Islet of Langerhans (tissue), 1 donor: Measurements from ENCODE around the gene COPZ1.
"Not testable (repeated sequence)": the region's sequence is repeated elsewhere in the genome, so short reads cannot be mapped to it uniquely, and the experiment has no call there.

Experiments
- FAIRE-seq: peaks from one replicate; lab custom pipeline; 2011; peaks lifted over from hg19 to GRCh38; lab: Jason Lieb, UNC

COPZ1 gene

DNA sequence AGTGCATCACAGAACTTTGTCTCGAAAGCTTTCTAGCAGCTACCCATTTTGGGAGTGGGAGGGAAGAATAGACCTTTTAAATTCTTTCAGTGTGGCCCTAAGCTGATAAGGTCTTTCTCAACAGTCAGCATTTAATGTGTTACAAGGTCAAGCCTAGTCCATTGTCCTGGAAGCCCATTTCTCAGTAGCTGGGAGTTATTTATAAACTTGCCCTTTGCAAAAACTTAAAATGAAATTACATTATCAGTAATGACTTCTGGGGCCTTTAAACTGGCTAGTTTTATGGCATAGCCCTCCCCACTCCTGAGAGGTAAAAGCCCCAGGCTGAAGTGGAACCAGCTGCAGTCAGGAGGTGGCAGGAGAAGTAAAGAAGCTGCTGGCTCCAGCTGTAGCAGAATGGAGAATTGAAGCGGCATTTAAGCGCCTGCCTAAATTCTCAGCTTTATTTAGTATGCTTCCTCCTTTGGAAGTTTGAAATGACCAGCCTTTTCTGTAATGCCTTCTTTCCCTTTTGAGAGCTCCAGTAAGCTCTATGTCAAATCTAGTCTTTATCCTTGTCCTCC, 12.4 kb downstream of the COPZ1 start:
- FAIRE-seq, result no peak

DNA sequence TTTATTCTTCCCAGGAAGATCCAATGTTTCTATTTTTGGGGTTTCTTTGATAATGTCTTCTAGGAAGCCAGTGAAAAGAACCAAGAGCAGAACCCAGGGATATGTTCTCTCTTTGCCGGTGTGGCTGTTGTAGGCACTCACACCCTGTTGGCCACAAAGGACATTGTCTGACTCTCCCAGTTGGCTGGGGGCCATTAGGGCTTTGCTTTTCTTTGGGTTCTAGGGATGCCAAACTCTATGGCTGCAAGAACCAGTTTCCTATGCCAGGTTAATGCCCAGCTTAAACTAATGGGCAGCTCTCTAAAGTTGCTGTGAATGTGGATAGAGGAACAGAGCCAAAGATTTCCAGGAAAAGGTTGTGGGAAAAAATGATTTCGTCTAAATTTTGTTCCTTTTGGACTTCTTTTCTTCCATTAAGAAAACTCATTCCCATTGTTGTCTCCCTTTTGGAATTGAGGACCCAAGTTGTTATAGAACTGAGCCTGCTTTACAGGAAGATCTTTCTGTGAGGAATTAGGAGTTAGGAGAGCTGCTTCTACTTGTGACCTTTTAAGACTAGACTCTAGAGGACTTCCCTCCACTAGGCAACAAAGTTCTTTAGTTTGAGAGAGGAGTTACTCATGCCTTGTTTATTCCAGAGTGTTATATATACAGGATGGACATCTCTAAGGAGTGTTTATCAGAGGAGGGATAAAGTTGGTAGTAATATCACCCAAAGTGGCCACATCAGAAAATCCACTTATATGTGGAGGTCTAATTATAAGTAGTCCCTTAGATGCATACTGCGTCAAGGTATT, 13.1 kb downstream of the COPZ1 start:
- no peak for FAIRE-seq

DNA sequence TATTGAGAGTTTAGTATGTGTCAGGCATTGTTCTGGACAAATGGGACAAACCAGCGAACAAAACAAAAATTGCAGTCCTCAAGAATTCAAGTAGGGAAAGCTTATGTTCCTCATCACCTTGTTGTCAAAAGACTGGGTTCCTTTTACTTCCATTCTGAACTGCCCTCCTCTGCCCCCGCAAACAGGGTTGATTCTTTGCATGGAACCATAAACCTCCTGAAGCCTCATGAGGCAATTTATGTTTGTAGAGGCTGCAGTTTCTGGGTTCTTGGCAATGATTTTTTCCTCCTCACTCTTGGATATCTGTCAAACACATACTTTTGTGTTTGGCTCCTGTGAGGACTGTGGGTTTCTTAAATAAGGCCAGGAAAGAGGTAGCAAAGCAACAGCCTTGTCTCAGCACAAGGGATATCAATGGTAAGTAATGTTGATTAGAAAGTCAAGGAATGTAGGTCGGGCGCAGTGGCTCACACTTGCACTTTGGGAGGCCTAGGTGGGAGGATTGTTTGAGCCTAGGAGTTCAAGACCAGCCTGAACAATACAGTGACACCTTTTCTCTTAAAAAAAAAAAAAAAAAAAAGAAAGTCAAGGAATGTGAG, 13.9 kb downstream of the COPZ1 start:
- FAIRE-seq, result no peak

DNA sequence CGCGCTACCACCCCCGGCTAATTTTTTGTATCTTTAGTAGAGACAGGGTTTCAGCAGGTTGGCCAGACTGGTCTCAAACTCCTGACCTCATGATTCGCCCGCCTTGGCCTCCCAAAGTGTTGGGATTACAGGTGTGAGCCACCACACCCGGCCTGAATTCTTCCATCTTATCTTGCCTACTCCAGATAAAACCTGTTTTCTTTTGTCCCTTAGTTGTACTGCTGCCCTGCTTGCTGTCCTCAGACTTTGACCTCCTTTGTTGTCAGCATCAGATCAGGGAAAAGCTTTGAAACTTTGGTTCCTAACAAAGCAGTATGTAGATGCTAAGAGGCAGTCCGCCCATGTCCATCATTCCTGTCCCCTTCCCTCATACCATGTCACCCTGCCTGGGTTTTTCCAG, 15.9 kb downstream of the COPZ1 start:
- FAIRE-seq, result no peak

DNA sequence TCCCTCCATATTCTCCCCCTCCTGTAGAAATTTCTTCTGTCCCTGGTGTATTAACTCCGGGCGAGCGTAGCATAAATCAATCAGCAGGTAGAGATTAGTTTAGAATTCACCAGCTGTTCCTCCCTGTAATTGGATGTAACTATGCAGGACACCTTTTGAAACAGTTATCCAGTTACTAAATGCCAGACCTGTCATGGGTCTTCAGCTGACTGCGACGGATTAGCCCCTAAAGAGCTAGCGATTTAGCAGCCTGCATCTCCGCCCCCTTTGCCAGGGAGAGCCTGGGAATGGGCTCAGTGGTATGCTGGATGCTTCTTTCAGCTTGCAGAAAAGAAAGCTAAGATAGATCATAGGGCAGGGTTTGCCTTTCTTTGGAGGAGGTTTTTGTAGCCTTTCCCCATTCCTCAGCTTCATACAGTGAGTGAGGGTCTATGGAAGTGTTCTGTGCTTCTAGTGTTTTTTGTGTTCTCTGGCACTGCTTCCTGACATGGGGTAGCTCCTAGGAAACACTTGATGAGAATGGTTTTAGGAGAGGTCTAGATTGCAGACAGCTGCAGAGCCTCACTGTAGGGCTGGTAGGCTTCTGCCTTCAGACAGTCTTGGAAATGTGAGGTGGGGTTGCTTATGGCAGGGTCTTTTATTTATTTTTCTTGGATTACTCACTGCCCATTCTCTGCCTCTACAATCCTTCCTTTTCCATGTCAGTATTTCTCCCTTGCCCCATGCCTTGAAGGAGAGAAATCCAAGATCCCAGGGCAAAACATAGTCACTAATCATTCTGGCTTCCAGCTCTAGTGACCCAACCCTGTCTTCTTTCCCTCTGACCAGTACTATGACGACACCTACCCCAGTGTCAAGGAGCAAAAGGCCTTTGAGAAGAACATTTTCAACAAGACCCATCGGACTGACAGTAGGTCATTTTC, 16.7 kb downstream of the COPZ1 start:
- no peak for FAIRE-seq

DNA sequence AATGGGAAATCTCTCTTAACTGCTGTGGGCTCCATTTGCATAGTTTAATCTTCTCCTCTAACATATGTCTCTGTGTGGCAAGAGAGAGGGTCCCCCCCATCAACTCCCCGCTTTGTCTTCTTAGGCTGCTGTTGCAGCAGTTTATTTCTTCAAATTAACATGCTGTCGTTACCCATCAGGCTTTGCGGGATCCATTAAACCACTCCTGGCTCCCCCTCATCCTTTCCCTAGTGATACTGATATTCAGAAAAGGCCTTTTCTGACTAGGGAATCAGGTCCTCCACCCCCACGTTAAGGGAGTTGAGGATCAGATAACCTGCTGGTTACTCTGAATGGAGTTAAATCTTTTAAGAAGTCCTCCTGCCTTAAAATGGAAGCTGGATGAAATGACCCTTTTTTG, 24.1 kb downstream of the COPZ1 start:
- no peak for FAIRE-seq

DNA sequence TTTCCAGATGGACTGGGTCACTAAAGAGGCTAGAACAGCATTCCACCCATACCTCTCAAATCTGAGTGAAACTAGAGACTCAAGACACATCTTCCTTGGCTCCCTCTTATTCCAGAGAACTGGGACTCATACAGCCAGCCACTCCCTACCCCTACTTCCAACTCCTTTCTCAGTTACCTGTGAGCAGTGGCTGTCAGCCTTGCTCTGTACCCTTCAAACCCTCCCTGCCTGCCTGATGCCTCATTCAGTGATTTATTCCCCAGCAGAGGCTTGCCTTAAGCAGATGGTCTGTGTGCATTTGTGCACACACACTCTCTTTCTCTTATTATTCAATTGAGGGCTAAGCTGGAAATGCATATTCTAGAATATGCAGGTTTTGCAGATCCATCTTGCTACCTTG, 24.7 kb downstream of the COPZ1 start:
- FAIRE-seq, result no peak

DNA sequence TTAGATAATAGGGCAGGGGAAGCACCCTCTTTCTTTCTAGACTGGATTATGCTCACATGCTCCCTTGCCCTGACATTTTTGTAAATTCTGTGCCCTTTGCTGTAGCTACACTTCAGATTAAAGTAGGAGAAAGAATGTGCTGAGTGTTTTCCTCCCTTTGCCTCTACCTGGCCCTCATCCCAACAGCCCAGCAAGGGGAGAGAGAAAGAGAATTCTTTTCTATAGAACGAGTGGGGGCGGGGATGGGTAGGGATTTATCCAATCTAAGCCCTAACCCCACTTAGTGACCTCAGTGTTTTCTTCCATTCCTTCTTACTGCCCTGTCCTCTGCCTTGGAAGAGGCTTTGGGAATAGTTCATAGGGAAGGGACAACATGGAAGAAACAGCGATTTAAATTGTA, 25.8 kb downstream of the COPZ1 start:
- no peak for FAIRE-seq

DNA sequence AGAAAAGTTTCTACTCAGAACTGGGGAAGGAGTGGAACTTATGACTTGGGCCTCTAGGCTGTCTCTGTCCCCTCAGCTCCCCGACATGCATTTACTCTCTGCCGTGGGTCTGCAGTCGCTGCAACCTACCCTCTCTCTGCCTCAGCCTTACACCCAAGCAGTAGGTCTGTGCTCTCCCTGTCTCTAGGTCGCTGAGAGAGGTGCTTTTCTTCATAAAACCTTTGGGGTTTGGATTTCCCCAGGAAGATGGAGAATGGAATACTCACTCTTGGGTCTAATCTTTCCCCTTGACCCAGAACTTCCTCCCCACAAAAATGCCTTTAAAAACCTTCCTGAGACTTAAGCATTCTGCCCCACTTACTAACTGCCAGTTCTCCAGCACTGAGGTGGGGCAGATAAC, 26.4 kb downstream of the COPZ1 start:
- FAIRE-seq, result no peak

DNA sequence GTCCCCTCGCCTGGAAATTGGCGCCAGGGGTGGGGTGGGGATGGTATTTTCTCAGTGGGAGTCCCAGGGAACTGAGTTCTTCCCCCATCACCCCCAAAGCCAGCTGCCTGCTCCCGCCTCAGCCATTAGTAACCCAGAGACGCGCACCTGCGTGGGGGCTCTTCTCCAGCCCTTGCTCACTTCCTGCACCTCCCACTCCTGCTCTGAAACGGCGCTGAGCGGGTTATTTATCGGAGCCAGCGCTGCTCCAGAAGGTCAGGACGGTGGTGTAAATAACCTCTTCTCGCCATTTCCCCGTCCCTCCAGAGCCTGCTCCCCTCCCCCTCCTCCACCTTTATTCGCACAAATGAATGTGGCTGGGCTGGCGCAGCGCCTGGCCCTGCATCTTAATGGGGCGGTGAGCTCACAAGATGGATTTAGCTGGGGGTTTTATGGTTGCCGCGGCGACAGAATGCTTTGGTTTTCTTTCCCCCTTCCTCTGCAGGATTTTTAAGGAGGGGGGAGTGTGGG, 27.1 kb downstream of the COPZ1 start:
- no peak for FAIRE-seq

DNA sequence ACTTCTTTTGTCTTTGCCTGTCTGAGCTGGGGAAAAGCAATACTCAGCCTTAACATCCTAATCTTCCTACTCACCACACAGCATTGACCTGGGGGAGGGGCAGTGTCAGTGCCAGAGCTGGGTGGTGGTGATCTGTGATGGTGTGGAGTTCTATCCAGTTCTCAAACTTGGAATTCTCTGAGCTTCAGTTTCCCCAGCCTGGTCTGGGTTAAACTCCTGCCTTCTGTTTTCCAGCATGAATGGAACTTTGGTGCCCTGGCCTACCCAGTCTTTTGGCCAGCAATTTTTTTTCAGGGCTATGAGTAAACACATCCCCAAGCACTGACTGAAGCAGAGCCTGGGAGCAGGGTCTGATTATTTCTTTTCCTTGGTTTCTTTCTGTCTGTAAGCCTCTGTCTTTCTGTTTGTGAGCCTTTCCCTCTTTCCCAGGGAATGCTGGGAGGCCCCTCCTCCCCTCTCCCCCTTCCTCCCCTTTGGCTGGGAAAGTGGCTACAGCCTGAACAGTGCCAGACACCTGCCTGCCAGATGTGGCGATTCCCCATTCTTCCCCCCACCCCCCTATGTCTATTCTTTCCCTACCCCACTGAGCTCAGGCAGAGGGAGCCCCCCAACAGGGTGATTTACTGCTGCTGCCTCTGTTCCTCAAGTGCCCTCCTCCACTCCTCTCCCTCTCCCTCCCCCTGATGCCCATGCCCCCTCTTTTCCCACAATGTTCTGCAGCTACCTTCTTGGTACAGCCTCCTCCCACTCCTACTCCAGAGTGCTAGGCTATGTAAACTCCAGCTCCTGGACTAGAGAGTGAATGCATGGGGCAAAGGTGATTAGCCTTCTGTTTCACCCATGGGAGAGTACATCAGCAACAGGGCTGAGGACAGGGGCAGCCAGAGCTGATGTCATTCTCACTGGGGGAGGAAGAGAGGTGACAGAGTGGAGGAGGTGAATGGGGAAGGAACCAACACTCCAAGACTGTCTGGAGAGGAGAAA, 28.3 kb downstream of the COPZ1 start:
- no peak for FAIRE-seq

DNA sequence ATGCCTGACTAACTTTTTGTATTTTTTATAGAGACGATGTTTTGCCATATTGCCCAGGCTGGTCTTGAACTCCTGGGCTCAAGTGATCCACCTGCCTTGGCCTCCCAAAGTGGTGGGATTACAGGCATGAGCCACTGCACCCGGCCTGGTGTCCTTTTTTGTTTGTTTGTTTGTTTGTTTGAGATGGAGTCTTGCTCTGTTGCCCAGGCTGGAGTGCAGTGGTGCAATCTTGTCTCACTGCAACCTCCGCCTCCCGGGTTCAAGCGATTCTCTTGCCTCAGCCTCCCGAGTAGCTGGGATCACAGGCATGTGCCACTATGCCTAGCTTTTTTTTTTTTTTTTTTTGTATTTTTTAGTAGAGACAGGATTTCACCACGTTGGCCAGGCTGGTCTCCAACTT, 29.3 kb downstream of the COPZ1 start:
- not testable (repeated sequence) for FAIRE-seq

DNA sequence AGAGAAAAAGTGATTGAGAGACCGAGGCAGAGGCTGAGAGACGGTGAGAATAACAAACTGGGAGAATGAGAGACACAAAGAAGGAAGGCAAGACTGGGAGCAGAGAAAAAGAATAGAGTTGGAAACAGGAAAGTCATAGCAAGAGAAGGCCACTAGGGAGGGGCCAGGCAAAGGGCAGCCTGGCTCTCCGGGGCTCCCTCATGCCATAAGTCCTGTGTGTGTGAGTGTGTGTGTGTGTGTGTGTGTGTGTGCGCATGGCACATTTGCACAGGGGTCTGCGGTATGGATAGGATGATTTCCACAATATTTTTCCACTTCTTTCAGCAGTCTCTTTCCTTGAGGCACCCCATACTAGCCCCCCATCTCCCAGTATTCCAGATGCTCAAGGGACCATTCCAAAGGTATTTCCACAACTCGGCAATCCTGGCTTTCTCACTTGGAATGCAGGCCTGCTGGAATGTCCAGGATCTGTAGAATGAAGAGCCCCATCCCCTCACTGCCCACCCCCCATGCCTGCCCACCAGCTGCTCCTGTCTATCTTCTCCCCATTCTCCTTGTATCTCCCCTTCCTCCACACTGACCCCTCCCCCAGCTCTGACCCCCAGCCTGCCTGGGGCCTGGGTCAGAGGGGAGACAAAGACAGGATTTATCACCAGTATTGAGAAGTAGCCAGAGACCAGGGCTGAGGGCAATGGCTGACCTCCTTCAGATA, 30.3 kb downstream of the COPZ1 start:
- FAIRE-seq, result no peak

DNA sequence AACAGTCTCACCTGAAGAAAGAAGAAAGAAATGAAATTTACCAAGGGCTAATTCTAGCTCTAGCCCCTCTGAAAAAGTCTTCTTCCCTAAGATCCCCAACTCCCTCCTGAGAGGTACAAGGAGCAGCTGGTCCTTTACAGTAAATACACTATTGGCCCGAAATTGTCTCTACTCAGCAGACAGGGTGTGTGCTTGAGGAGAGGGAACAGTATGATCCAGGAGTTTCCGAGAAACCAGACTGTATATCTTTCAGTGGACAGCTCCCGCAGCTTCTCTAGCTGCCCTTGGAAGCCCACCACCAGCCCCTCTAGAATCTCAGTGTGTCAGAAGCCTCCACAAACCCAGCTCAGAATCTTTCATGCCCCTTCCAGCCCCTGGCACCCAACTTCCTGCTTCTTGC, 31.3 kb downstream of the COPZ1 start:
- no peak for FAIRE-seq

DNA sequence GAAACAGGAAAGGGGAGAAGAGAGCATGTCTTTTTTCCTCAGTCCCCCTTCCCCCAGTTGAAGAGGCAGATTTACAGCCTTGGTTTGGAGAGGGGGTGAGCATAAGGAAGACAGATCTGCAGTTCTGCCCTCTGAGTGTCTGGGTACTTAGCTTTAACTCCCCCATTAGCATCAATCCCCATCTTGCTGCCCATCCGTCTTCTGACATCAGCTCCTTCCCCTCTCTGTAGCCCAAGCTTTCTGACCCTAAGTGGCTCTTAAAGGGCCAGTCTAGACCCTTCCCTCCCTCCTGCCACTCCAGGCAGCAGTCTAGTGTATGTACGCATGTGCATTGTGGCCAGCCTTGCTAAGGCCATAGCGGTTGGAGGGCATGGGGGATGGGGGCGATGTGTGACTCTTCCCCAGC, 32.0 kb downstream of the COPZ1 start:
- FAIRE-seq, result no peak

DNA sequence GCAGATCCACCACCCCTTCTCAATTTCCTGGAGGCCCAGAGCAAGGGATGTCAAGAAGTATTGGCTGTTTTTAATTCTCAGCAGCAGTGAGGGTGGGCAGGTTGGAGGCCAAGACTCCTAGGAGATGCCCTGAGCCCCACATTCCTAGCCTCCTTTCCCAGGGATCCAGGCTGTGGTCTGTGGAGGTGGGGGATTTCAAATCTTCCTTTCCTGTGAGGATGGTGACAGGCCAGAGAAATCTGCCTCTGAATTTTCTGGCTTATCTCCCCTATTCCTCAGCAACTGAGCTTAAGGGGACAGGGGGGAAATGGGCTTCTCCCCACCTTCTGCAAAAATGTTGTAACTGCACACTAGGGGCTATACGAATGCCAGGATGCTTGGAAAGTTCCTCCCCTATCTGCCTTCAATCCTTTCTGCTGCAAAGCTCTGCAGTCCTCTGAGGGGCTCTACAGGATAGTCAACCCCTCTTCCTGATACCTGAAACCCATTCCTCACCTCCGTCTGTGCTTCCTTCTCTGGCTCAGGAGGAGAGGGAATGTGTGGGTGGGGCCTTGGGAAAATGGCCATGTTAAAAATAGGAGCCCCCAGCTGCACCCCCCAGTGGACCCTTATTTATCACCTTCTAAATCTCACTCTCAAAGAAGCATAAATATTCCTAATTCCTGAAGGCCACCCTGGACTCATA, 32.7 kb downstream of the COPZ1 start:
- no peak for FAIRE-seq

DNA sequence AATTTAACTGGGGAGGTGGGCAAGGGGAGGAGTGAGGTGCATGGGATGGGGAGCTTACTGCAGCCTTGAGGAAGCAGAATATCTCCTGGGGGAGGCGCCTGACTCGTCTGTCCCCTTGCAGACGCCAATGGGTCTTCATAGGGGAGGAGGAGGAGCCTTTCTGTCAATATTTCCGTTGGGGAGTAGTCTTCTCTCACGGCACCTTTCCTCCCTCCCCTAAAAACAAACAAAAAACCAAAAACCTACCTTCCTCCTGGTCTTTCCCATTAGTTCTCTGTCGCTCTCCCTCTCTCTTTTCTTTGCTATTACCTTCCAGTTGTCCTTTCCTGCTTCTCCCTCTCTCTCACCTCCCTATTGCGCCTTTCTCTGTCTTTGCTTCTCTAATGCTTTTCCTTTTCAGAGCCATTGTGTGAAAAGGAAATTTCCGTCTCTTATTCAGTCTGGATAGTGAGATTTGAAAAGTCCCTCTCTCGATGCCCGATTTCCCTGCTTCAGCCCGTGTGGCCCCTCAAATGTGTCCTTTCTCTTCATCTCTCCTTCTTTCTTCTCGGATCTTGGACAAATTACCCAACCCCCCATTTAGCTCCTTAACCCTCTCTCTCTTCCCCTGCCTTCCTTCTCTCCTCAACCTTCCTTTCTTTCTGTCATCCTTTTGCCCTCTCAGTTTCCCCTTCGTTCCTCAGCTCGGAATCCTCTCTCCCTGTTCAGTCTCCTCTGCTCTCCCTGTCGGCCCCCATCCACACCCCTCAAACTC, 33.4 kb downstream of the COPZ1 start:
- no peak for FAIRE-seq

DNA sequence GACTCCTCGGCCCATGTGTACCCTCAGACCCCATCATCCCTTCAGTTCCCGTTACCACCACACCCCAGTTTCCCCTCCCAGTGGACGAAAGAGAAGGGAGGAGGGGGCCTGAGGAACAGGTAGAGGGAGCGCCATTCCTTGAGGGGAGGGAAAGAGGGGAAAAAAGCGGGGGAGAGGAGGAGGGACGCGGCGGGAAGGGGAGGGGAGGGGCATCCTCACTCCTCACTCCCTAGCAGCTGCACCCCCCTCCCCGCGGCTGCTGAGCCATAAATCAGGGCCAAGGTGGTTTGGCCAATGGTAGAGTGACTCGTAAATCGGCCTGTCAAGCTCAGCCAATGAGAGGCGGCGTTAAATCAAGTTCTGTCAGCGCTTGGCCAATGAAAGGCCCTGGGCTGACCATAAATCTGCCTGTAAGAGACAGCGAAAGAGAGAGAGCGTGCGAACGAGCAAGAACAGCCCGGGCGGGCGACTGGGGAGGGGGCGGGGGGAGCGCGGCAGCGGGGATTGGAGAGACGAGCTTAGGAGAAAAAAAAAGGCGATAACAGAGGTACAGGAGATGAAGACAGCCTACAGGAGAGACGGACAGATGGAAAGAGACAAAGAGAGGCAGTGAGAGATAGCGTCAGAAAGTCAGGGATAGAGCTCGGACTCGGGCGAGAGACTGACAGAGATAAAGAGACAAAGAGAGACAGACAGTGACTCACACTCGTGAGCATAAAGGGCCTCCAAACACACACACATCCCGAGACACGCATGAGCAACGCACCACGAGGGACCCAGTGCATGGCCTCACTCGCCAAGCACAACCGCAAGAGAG, 34.2 kb downstream of the COPZ1 start:
- no peak for FAIRE-seq
